Colonic mucosa (tissue), 4 donors: ENCODE data around the gene ATCAY. TPM values are rescaled to one million over a fixed set of nuclear protein-coding genes. Genes with fewer than 3 reads are reported as not detected.

ENCODE experiments used
- DNase-seq: peaks from one replicate; pipeline ENCODE4 v3.0.0-alpha.2; 2020
- H3K27ac ChIP-seq: fragments of 200-600 bp; one replicate; pipeline ENCODE4 v1.8.0; 2021
- H3K27me3 ChIP-seq: fragments of 200-600 bp; one replicate; pipeline ENCODE4 v1.8.0; 2021
- H3K36me3 ChIP-seq: fragments of 200-600 bp; one replicate; pipeline ENCODE4 v1.8.0; 2021
- H3K4me1 ChIP-seq: fragments of 200-600 bp; one replicate; pipeline ENCODE4 v1.8.0; 2021; ENCODE audit warnings: mild to moderate bottlenecking
- H3K4me3 ChIP-seq: fragments of 200-600 bp; one replicate; pipeline ENCODE4 v1.8.0; 2021
- H3K9ac ChIP-seq, 2 donors: one replicate each; pipeline ENCODE4 v1.7.0; 2013; ENCODE audit warnings: control low read depth in 2 of 2, low read depth in 2 of 2, low read length in 2 of 2
- H3K9me3 ChIP-seq: fragments of 200-600 bp; one replicate; pipeline ENCODE4 v1.8.0; 2021
- CTCF ChIP-seq: fragments of 200-600 bp; IDR thresholded peaks from one replicate; pipeline ENCODE4 v1.8.0; 2022; ENCODE audit warnings: antibody characterized with exemption, mild to moderate bottlenecking
- intact Hi-C: fragments of 100-400 bp; cut with DNase I; formaldehyde crosslinking; loops from one replicate; pipeline ENCODE4 v1.14.1; 2022
- total RNA-seq, 2 donors: library from RNA; stranded (reverse); fragmentation: NEBNext Ultra II Directional in 1 of 2; extraction: Animal tissue kit (Norgen Biotek cat#: 25700) in 1 of 2; gene quantifications; one replicate each; pipeline ENCODE4 v1.2.1, GENCODE V29; 2021
- donor health status: healthy.
- donor health status: DM: no; HTN: no; CAD: no.
- donor health status: DM: no; HTN: no; CAD: no.

Gene ATCAY
- 1 to 10 TPM in 1 of 2 donors, under 1 TPM in 1; 0.12 to 1.0 TPM for total RNA-seq

DNA sequence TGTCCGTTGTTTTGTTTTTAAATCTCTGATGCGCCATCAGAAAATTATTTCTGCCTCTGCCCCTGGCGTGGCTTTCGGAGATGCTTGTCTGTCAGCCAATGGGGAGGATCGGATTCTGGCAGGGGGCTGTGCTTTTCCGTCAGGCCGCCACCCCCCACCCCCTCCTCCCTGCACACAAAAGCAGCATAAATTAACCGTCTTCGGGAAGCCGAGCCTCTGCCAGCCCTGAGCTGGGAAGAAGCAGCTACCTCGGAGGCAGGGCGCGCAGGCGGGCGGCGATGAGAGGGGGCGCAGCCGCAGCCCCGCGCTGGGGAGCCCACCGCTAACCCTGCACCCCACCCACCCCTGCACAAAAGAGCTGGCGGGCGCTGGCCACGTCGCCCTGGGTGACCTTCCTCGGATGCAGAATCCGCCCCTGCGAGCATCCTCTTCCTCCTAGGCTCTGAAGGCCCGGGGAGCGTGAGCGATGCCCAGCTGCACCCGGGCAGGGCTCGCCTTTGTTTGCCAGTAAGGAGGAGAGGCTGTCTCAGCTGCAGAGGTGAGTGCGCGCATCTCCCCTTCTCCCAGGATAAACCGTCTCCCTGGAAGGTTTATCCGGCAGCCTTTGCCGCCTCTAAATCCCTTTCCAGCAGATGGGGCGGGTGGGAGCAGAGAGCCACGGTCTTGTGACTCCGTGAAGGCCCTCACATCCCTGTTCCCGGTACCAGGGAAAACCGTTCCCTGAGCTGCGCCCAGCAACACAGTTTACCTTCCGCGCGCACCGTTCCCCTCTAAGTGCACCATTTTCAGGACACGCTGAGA lies at the start of gene ATCAY:
Gene ATCAY, plus strand, starts transcription at position 215 of the 801 bp plus-strand sequence. CDS start 5,083 bp downstream, outside the sequence.
- Histone ChIP-seq H3K27me3 (peaks cover 31% of the 10 kb centered on the region), H3K9me3 (no peaks in the 10 kb centered on the region), H3K36me3 (no peaks in the 10 kb centered on the region), H3K27ac (no peak within 1 kb of the TSS), H3K9ac (no peak within 1 kb of the TSS), H3K4me3 (no peak within 1 kb of the TSS), H3K4me1 (no peaks in the 10 kb centered on the region)
- DNase-seq = no peak
- intact Hi-C loops = no loop called here
- TF ChIP-seq CTCF = no peak

DNA sequence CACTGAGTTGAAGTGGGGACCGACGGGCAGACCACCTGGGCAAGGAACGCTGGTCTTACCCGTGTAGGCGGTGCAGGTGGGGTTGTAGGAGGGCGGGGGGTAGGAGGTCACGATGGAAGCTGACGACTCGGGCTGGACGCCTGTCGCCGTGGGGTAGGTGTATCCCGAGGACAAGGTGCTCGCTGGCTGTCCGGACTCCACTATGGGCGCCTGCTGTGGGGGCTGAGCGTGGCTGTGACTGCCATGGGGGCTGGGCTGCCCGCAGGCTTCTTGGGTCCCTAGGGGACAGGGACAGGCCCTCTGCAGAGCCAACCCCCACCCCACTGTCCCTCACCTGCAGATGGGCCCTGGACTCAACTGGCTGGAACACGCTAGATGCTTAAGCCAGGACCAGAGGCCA lies 48.9 kb upstream of the ATCAY start:
- intact Hi-C loops = no loop called here
- H3K27ac ChIP-seq = no peak overlapping the region
- H3K4me1 ChIP-seq = no peaks in the 10 kb centered on the region
- no peaks in the 10 kb centered on the region for H3K27me3 ChIP-seq
- H3K9ac ChIP-seq = no peak overlapping the region
- no peak for DNase-seq
- H3K9me3 ChIP-seq = no peaks in the 10 kb centered on the region
- TF ChIP-seq CTCF = no peak
- H3K36me3 ChIP-seq = no peaks in the 10 kb centered on the region
- no peak overlapping the region for H3K4me3 ChIP-seq

DNA sequence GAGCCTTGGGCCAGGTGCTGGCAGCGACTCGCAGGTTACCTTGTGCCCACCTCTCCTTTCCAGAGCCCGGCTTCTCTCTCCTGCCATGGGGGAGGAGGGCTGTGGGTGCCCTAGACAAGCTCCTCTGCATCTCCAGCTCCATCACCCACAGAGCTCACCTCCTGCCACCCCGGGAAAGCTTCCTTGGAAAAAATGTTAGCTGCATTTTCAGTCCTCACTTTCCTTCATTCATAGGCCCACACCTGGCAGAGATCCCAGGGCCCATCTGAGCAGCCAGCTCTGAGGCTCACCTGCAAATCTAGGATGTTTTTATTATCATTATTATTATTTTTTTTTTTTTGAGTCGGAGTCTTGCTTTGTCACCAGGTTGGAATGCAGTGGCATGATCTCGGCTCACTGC lies 48.5 kb upstream of the ATCAY start:
- no peaks in the 10 kb centered on the region for H3K9me3 ChIP-seq
- no peaks in the 10 kb centered on the region for H3K27me3 ChIP-seq
- no peak for TF ChIP-seq CTCF
- H3K36me3 ChIP-seq = no peaks in the 10 kb centered on the region
- no peak overlapping the region for H3K9ac ChIP-seq
- no peak for DNase-seq
- intact Hi-C loops = no loop called here
- no peaks in the 10 kb centered on the region for H3K4me1 ChIP-seq
- no peak overlapping the region for H3K4me3 ChIP-seq
- no peak overlapping the region for H3K27ac ChIP-seq

GRCh38 chr19:3833578-3834348 lies 46.7 kb upstream of the ATCAY start:
- Histone ChIP-seq H3K9ac (no peak overlapping the region), H3K27ac (no peak overlapping the region), H3K27me3 (no peaks in the 10 kb centered on the region), H3K4me1 (no peaks in the 10 kb centered on the region), H3K4me3 (no peak overlapping the region), H3K36me3 (no peaks in the 10 kb centered on the region), H3K9me3 (no peaks in the 10 kb centered on the region)
- DNase-seq = no peak
- TF ChIP-seq CTCF = no peak
- intact Hi-C loops = no loop called here

DNA sequence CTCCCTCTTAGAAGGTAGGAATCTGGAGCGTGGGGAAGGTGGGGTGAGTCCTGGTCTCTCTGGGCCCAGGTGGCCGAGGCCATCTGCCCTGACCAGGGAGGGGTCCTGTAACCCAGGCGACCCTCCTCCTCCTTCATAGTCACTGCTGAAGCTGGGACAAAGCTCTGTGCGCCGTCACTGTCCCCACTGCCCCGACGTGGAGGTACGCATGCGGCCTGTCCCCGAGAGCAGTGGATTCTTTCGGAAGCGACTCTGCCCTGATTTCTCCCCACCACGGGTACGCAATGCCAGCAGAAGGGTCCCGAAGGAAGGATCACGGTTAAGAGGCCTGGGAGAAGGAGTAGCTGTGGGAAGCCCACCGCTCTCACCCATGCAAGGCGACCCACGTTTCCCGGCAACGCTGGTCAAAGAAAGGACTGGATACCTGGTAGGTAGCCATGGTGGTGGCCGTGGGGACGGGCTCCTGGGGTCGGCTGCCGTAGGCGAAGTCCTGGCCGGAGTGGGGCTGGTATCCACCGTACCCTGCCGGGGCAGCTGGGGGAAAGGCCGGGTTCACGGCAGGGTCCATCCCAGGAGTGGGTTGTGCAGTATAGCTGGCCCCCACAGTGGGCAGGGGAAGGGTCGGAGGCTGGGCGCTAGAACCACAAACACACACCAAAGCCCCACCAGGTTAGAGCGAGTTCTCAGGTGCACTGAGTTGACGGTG lies 46.0 kb upstream of the ATCAY start:
- H3K9ac ChIP-seq = no peak overlapping the region
- no peaks in the 10 kb centered on the region for H3K36me3 ChIP-seq
- no peaks in the 10 kb centered on the region for H3K27me3 ChIP-seq
- intact Hi-C loops = no loop called here
- H3K4me1 ChIP-seq = no peaks in the 10 kb centered on the region
- no peak overlapping the region for H3K4me3 ChIP-seq
- no peak for TF ChIP-seq CTCF
- no peak overlapping the region for H3K27ac ChIP-seq
- no peaks in the 10 kb centered on the region for H3K9me3 ChIP-seq
- no peak for DNase-seq
